H9 (cell line): ENCODE results near the gene MS4A10. TPM values are rescaled to one million over a fixed set of nuclear protein-coding genes. Genes with fewer than 3 reads are reported as not detected.

Experiments
- DNase-seq: peaks from one replicate; pipeline ENCODE4 v3.0.0-alpha.2; 2017
- H2AFZ ChIP-seq: one replicate; pipeline ENCODE4 v1.6.1; 2013; ENCODE audit warnings: mild to moderate bottlenecking, low read length, control low read depth, moderate library complexity
- H2AK5ac ChIP-seq: 2 replicates; pipeline ENCODE4 v1.6.1; 2013; ENCODE audit warnings: low read length, control low read depth, mixed read lengths; ENCODE audit not compliant: insufficient read length
- H2BK120ac ChIP-seq: one replicate; pipeline ENCODE4 v1.6.1; 2013; ENCODE audit warnings: low read depth, mild to moderate bottlenecking, low read length, control low read depth, inconsistent platforms; ENCODE audit not compliant: poor library complexity, severe bottlenecking
- H2BK12ac ChIP-seq: 2 replicates; pipeline ENCODE4 v1.6.1; 2013; ENCODE audit warnings: low read length, control low read depth, mixed read lengths, low read depth; ENCODE audit not compliant: insufficient read length
- H2BK15ac ChIP-seq: 2 replicates; pipeline ENCODE4 v1.6.1; 2013; ENCODE audit warnings: low read depth, low read length, control low read depth
- H2BK20ac ChIP-seq: one replicate; pipeline ENCODE4 v1.6.1; 2013; ENCODE audit warnings: low read depth, mild to moderate bottlenecking, low read length, control low read depth, inconsistent platforms; ENCODE audit not compliant: poor library complexity, severe bottlenecking
- H2BK5ac ChIP-seq: 2 replicates; pipeline ENCODE4 v1.6.1; 2013; ENCODE audit warnings: low read length, control low read depth, mixed read lengths; ENCODE audit not compliant: insufficient read length
- H3K14ac ChIP-seq: 2 replicates; pipeline ENCODE4 v1.6.1; 2013; ENCODE audit warnings: low read length, control low read depth; ENCODE audit not compliant: insufficient read depth
- H3K18ac ChIP-seq: 2 replicates; pipeline ENCODE4 v1.6.1; 2013; ENCODE audit warnings: low read depth, mild to moderate bottlenecking, mixed read lengths, low read length, control low read depth; ENCODE audit not compliant: insufficient read length
- H3K23ac ChIP-seq: 2 replicates; pipeline ENCODE4 v1.6.1; 2013; ENCODE audit warnings: low read length, control low read depth, mixed read lengths, low read depth; ENCODE audit not compliant: insufficient read length
- H3K23me2 ChIP-seq: 2 replicates; pipeline ENCODE4 v1.6.1; 2013; ENCODE audit warnings: low read depth, mild to moderate bottlenecking, mixed read lengths, low read length, control low read depth; ENCODE audit not compliant: insufficient read length, poor library complexity, severe bottlenecking
- H3K27ac ChIP-seq: 2 replicates; pipeline ENCODE4 v1.5.1; 2013; ENCODE audit warnings: low read length, control low read depth, mixed read lengths, low read depth; ENCODE audit not compliant: insufficient read length
- H3K27me3 ChIP-seq: 2 replicates; pipeline ENCODE4 v1.6.1; 2013; ENCODE audit warnings: low read length, control low read depth, inconsistent platforms; ENCODE audit not compliant: insufficient read depth
- H3K4ac ChIP-seq: 2 replicates; pipeline ENCODE4 v1.6.1; 2013; ENCODE audit warnings: low read depth, mild to moderate bottlenecking, control low read depth, inconsistent platforms, low read length, moderate library complexity
- H3K4me1 ChIP-seq: 2 replicates; pipeline ENCODE4 v1.6.1; 2013; ENCODE audit warnings: low read length, control low read depth, inconsistent platforms; ENCODE audit not compliant: insufficient read depth
- H3K4me2 ChIP-seq: 2 replicates; pipeline ENCODE4 v1.6.1; 2013; ENCODE audit warnings: low read length, control low read depth, mixed read lengths; ENCODE audit not compliant: insufficient read length, insufficient read depth
- H3K56ac ChIP-seq: 2 replicates; pipeline ENCODE4 v1.6.1; 2013; ENCODE audit warnings: low read depth, mild to moderate bottlenecking, mixed read lengths, low read length, control low read depth; ENCODE audit not compliant: insufficient read length
- H3K79me1 ChIP-seq: 2 replicates; pipeline ENCODE4 v1.6.1; 2013; ENCODE audit warnings: low read depth, mild to moderate bottlenecking, moderate library complexity, low read length, control low read depth, inconsistent platforms; ENCODE audit not compliant: insufficient read depth, poor library complexity, severe bottlenecking
- H3K79me2 ChIP-seq: 2 replicates; pipeline ENCODE4 v1.6.1; 2013; ENCODE audit warnings: low read length, control low read depth, inconsistent platforms; ENCODE audit not compliant: insufficient read depth
- H3K9ac ChIP-seq: 2 replicates; pipeline ENCODE4 v1.6.1; 2013; ENCODE audit warnings: low read length, control low read depth, mixed read lengths; ENCODE audit not compliant: insufficient read length; ENCODE audit errors: extremely low read depth
- H3K9me3 ChIP-seq: one replicate; pipeline ENCODE4 v1.6.1; 2013; ENCODE audit warnings: low read depth, low read length, inconsistent platforms; ENCODE audit not compliant: control insufficient read depth
- H3T11ph ChIP-seq: one replicate; pipeline ENCODE4 v1.6.1; 2013; ENCODE audit warnings: mild to moderate bottlenecking, low read length, control low read depth, inconsistent platforms
- H4K20me1 ChIP-seq: one replicate; pipeline ENCODE4 v1.6.1; 2013; ENCODE audit not compliant: control insufficient read depth, insufficient read length, insufficient read depth
- H4K5ac ChIP-seq: 2 replicates; pipeline ENCODE4 v1.6.1; 2013; ENCODE audit warnings: low read depth, mild to moderate bottlenecking, mixed read lengths, low read length, control low read depth; ENCODE audit not compliant: insufficient read length
- H4K8ac ChIP-seq: replicated peaks from 2 replicates; pipeline ENCODE4 v1.6.1; 2013; ENCODE audit warnings: low read length, control low read depth, mixed read lengths, low read depth; ENCODE audit not compliant: insufficient read length
- H4K91ac ChIP-seq: 2 replicates; pipeline ENCODE4 v1.6.1; 2013; ENCODE audit warnings: low read depth, mild to moderate bottlenecking, moderate library complexity, mixed read lengths, low read length, control low read depth; ENCODE audit not compliant: insufficient read length
- H3K27ac Mint-ChIP-seq, 3 experiments: 2 replicates in 2 of 3; 3 replicates in 1 of 3; pipeline ENCODE4 v1.8.0; 2020 to 2021; ENCODE audit warnings: mixed read lengths in 3 of 3, mild to moderate bottlenecking in 1 of 3, moderate library complexity in 1 of 3
- H3K27me3 Mint-ChIP-seq: 2 replicates; pipeline ENCODE4 v1.8.0; 2021; ENCODE audit warnings: low read depth, mild to moderate bottlenecking, moderate library complexity, mixed read lengths
- H3K36me3 Mint-ChIP-seq, 3 experiments: 2 replicates in 2 of 3; 3 replicates in 1 of 3; pipeline ENCODE4 v1.8.0; 2020 to 2021; ENCODE audit warnings: low read depth in 3 of 3, mixed read lengths in 3 of 3; ENCODE audit not compliant: insufficient read depth in 1 of 3
- H3K4me1 Mint-ChIP-seq, 2 experiments: 2 replicates each; pipeline ENCODE4 v1.8.0; 2020; ENCODE audit warnings: mixed read lengths in 2 of 2
- H3K4me3 Mint-ChIP-seq, 2 experiments: 2 replicates in 1 of 2; 3 replicates in 1 of 2; pipeline ENCODE4 v1.8.0; 2020 to 2021; ENCODE audit warnings: mild to moderate bottlenecking in 2 of 2, mixed read lengths in 2 of 2, moderate library complexity in 1 of 2
- H3K9me3 Mint-ChIP-seq, 2 experiments: 2 replicates in 1 of 2; 3 replicates in 1 of 2; pipeline ENCODE4 v1.8.0; 2020; ENCODE audit warnings: mild to moderate bottlenecking in 2 of 2, mixed read lengths in 2 of 2, moderate library complexity in 1 of 2
- CTCF ChIP-seq: fragments of 200-600 bp; sonication (generic); conservative IDR thresholded peaks from 3 replicates; pipeline ENCODE4 v1.8.0; 2021; ENCODE audit warnings: antibody characterized with exemption, mild to moderate bottlenecking
- WGBS: extraction: QIAGEN DNeasy Blood & Tissue Kit; methylation state at CpG from one replicate; pipeline ENCODE4 v1.1.7; 2013; ENCODE audit warnings: missing lambda C conversion rate, low lambda C conversion rate, mixed read lengths; ENCODE audit not compliant: insufficient read length; ENCODE audit errors: extremely low coverage; 5-methylcytosine and 5-hydroxymethylcytosine counted together
- total RNA-seq: library from RNA; stranded (reverse); gene quantifications from 2 replicates; pipeline ENCODE4 v1.2.1, GENCODE V29; 2021

The MS4A10 gene
- total RNA-seq, 1 experiment from 2014 or later = not detected

- Histone ChIP-seq H2BK120ac (no peak overlapping the region), H3K9ac (no peak overlapping the region), H4K91ac (no peak overlapping the region), H3K56ac (no peak overlapping the region), H3K4ac (no peak overlapping the region), H2BK15ac (no peak overlapping the region), H3K79me2 (no peaks in the 10 kb centered on the region), H3K23me2 (no peaks in the 10 kb centered on the region), H2BK5ac (no peak overlapping the region), H3K27ac (no peak overlapping the region), H2BK20ac (no peak overlapping the region), H3K18ac (no peak overlapping the region), H3K9me3 (peaks cover 16% of the 10 kb centered on the region), H4K8ac (no peak overlapping the region), H2AK5ac (no peak overlapping the region), H3K23ac (no peak overlapping the region), H2AFZ (no peak overlapping the region), H3K14ac (no peak overlapping the region), H3K27me3 (no peaks in the 10 kb centered on the region), H3K79me1 (no peaks in the 10 kb centered on the region), H3T11ph (no peak overlapping the region), H4K5ac (no peak overlapping the region), H3K4me2 (no peak overlapping the region), H2BK12ac (no peak overlapping the region), H3K4me1 (no peaks in the 10 kb centered on the region), H4K20me1 (no peaks in the 10 kb centered on the region)
- Mint-ChIP-seq H3K27ac (peak overlapping the region in 1 of 3 experiments; percentile 44; a peak in 1 of 7 replicates), H3K4me3 (no peak overlapping the region), H3K36me3 (peaks cover 6 to 16% (median 14%) of the 10 kb centered on the region in 3 experiments), H3K4me1 (no peaks in the 10 kb centered on the region), H3K9me3 (peaks cover 34 to 42% of the 10 kb centered on the region in 2 experiments), H3K27me3 (peaks cover 15% of the 10 kb centered on the region)
- DNase-seq = no peak
- no peak for TF ChIP-seq CTCF
- WGBS = no CpG with 5 or more reads among the region's 4 CpGs
Observed at GRCh38 chr11:60791153-60791933, 6.2 kb downstream of the MS4A10 start.
